ENCODE results near the gene LDB2.

DNA sequence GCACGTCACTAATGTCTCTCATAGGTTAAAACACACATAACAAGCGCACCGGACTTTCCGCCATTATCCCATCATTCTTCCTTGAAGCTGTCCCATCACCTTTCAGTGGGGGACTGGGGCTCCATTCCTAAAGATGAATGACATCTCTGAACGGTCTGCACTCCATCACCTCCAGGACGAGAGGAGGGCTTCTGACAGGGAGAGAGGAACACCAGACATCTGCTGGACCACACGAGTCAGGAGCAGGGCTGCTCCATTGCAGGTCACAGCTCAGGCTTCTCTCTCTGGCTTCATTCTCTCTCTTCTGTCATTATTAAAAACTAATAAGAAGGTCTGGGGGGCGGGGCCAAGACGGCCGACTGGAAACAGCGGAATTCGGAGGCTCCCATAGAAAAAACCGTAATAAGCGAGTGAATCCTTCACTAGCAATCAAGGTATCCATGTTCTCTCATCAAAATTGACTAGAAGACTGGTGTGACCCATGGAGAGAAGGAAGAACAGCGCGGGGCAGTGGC lies 289.8 kb downstream of the LDB2 start:
- TF ChIP-seq, protein P1, sequence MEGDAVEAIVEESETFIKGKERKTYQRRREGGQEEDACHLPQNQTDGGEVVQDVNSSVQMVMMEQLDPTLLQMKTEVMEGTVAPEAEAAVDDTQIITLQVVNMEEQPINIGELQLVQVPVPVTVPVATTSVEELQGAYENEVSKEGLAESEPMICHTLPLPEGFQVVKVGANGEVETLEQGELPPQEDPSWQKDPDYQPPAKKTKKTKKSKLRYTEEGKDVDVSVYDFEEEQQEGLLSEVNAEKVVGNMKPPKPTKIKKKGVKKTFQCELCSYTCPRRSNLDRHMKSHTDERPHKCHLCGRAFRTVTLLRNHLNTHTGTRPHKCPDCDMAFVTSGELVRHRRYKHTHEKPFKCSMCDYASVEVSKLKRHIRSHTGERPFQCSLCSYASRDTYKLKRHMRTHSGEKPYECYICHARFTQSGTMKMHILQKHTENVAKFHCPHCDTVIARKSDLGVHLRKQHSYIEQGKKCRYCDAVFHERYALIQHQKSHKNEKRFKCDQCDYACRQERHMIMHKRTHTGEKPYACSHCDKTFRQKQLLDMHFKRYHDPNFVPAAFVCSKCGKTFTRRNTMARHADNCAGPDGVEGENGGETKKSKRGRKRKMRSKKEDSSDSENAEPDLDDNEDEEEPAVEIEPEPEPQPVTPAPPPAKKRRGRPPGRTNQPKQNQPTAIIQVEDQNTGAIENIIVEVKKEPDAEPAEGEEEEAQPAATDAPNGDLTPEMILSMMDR (conservative IDR thresholded peaks at IDR 0.05; ENCODE audit: low read length), result no peak
- no peak for TF ChIP-seq EZH2phosphoT487 (IDR thresholded peaks at IDR 0.05; ENCODE audit: borderline replicate concordance, low read depth, low read length)
